Activated naive CD8-positive, alpha-beta T cell treated with anti-CD3 and anti-CD28 coated beads, Interleukin-2, amount 50 U/mL, for 24 hours (primary cell): ENCODE measurements around the gene KCTD20.
"Not testable (repeated sequence)": the region's sequence is repeated elsewhere in the genome, so short reads cannot be mapped to it uniquely, and the experiment has no call there.

Experiments
- ATAC-seq: fragments of 150-1000 bp; cut with Tn5 transposase; one replicate; pipeline ENCODE4 v1.10.0; 2021
- DNase-seq: peaks from one replicate; pipeline ENCODE4 v3.0.0; 2021
- H3K27ac Mint-ChIP-seq: one replicate; pipeline ENCODE4 v1.8.0; 2021; ENCODE audit warnings: mild to moderate bottlenecking, mixed read lengths
- H3K27me3 Mint-ChIP-seq: one replicate; pipeline ENCODE4 v1.8.0; 2021; ENCODE audit warnings: mixed read lengths
- H3K36me3 Mint-ChIP-seq: one replicate; pipeline ENCODE4 v1.8.0; 2021; ENCODE audit warnings: low read depth, mixed read lengths
- H3K4me1 Mint-ChIP-seq: one replicate; pipeline ENCODE4 v1.8.0; 2021; ENCODE audit warnings: mixed read lengths
- H3K4me3 Mint-ChIP-seq: one replicate; pipeline ENCODE4 v1.8.0; 2021; ENCODE audit warnings: mild to moderate bottlenecking, moderate library complexity, mixed read lengths
- H3K9me3 Mint-ChIP-seq: one replicate; pipeline ENCODE4 v1.8.0; 2021; ENCODE audit warnings: mixed read lengths

Gene KCTD20

GRCh38 chr6:36442671-36443470 is at the start of gene KCTD20, which contains the start of gene PXT1:
TSS of gene KCTD20 (plus strand) at chr6:36443000. CDS start at chr6:36470098, 27,098 bp downstream.
TSS of gene PXT1 (minus strand) at chr6:36442854. CDS start at chr6:36426082, 16,772 bp downstream.
- peak; percentile 88 for DNase-seq
- Mint-ChIP-seq H3K4me3 (peak within 1 kb of the TSS; percentile 90), H3K27ac (peak within 1 kb of the TSS; percentile 97), H3K36me3 (peaks cover 10% of the 10 kb centered on the region), H3K4me1 (peaks cover 42% of the 10 kb centered on the region), H3K27me3 (no peaks in the 10 kb centered on the region), H3K9me3 (no peaks in the 10 kb centered on the region)
- ATAC-seq, result peak; percentile 83

- Mint-ChIP-seq H3K36me3 (no peaks in the 10 kb centered on the region), H3K4me3 (no peak overlapping the region), H3K27ac (no peak overlapping the region), H3K9me3 (no peaks in the 10 kb centered on the region), H3K4me1 (peaks cover 4% of the 10 kb centered on the region), H3K27me3 (peaks cover 10% of the 10 kb centered on the region)
- DNase-seq, result no peak
- no peak for ATAC-seq
Observed at GRCh38 chr6:36399970-36400369, 42.8 kb upstream of the KCTD20 start.

GRCh38 chr6:36402481-36402880 is 40.3 kb upstream of the KCTD20 start:
- no peaks in the 10 kb centered on the region for H3K36me3 Mint-ChIP-seq
- peaks cover 16% of the 10 kb centered on the region for H3K27me3 Mint-ChIP-seq
- no peak overlapping the region for H3K27ac Mint-ChIP-seq
- DNase-seq (no peak), ATAC-seq (no peak)
- no peak overlapping the region for H3K4me3 Mint-ChIP-seq
- no peaks in the 10 kb centered on the region for H3K9me3 Mint-ChIP-seq
- peaks cover 4% of the 10 kb centered on the region for H3K4me1 Mint-ChIP-seq

- Mint-ChIP-seq H3K9me3 (no peaks in the 10 kb centered on the region), H3K36me3 (no peaks in the 10 kb centered on the region), H3K4me3 (no peak overlapping the region), H3K4me1 (peaks cover 4% of the 10 kb centered on the region), H3K27me3 (peaks cover 17% of the 10 kb centered on the region), H3K27ac (no peak overlapping the region)
- no peak for DNase-seq
- ATAC-seq, result no peak
Observed at GRCh38 chr6:36404164-36404563, 38.6 kb upstream of the KCTD20 start.

- H3K4me3 Mint-ChIP-seq, ATAC-seq, H3K4me1 Mint-ChIP-seq, DNase-seq, H3K9me3 Mint-ChIP-seq, H3K27ac Mint-ChIP-seq, H3K36me3 Mint-ChIP-seq: not testable (repeated sequence)
- peaks cover 10% of the 10 kb centered on the region for H3K27me3 Mint-ChIP-seq
Observed at GRCh38 chr6:36409718-36410117, 33.1 kb upstream of the KCTD20 start.

GRCh38 chr6:36413489-36414480 is 29.0 kb upstream of the KCTD20 start:
- ATAC-seq (no peak), DNase-seq (no peak)
- H3K27ac Mint-ChIP-seq, result no peak overlapping the region
- H3K9me3 Mint-ChIP-seq, result peaks cover 5% of the 10 kb centered on the region
- H3K4me3 Mint-ChIP-seq, result no peak overlapping the region
- H3K4me1 Mint-ChIP-seq, result no peaks in the 10 kb centered on the region
- H3K27me3 Mint-ChIP-seq, result peaks cover 5% of the 10 kb centered on the region
- peaks cover 3% of the 10 kb centered on the region for H3K36me3 Mint-ChIP-seq

- ATAC-seq, result no peak
Observed at GRCh38 chr6:36414481-36414880, 28.3 kb upstream of the KCTD20 start.

GRCh38 chr6:36418558-36418957 is 24.2 kb upstream of the KCTD20 start:
- no peak for DNase-seq
- Mint-ChIP-seq H3K27me3 (peaks cover 2% of the 10 kb centered on the region), H3K9me3 (no peaks in the 10 kb centered on the region), H3K36me3 (no peaks in the 10 kb centered on the region), H3K4me1 (peaks cover 10% of the 10 kb centered on the region), H3K4me3 (no peak overlapping the region), H3K27ac (no peak overlapping the region)
- ATAC-seq, result no peak

More at GRCh38 chr6:36414481-36414880, 28.3 kb upstream of the KCTD20 start:
- peaks cover 5% of the 10 kb centered on the region for H3K9me3 Mint-ChIP-seq
- H3K27ac Mint-ChIP-seq, result no peak overlapping the region
- H3K4me3 Mint-ChIP-seq, result no peak overlapping the region
- H3K4me1 Mint-ChIP-seq, result no peaks in the 10 kb centered on the region
- H3K27me3 Mint-ChIP-seq, result peaks cover 5% of the 10 kb centered on the region
- peaks cover 3% of the 10 kb centered on the region for H3K36me3 Mint-ChIP-seq
- no peak for DNase-seq

- DNase-seq (no peak), ATAC-seq (no peak)
- Mint-ChIP-seq H3K27me3 (peaks cover 2% of the 10 kb centered on the region), H3K9me3 (no peaks in the 10 kb centered on the region), H3K4me3 (no peak overlapping the region), H3K4me1 (peaks cover 17% of the 10 kb centered on the region), H3K27ac (no peak overlapping the region), H3K36me3 (no peaks in the 10 kb centered on the region)
Observed at GRCh38 chr6:36419310-36419709, 23.5 kb upstream of the KCTD20 start.

GRCh38 chr6:36422714-36423100 is 20.1 kb upstream of the KCTD20 start:
- DNase-seq (peak; percentile 5), ATAC-seq (no peak)
- Mint-ChIP-seq H3K27me3 (no peaks in the 10 kb centered on the region), H3K4me1 (peaks cover 20% of the 10 kb centered on the region), H3K36me3 (no peaks in the 10 kb centered on the region), H3K4me3 (peak overlapping the region; percentile 83), H3K27ac (peak overlapping the region; percentile 84), H3K9me3 (no peaks in the 10 kb centered on the region)

- peaks cover 20% of the 10 kb centered on the region for H3K4me1 Mint-ChIP-seq
- ATAC-seq (peak; percentile 97), DNase-seq (peak; percentile 98)
- H3K27ac Mint-ChIP-seq, result peak overlapping the region; percentile 84
- H3K4me3 Mint-ChIP-seq, result peak overlapping the region; percentile 83
- H3K36me3 Mint-ChIP-seq, result no peaks in the 10 kb centered on the region
- no peaks in the 10 kb centered on the region for H3K27me3 Mint-ChIP-seq
- H3K9me3 Mint-ChIP-seq, result no peaks in the 10 kb centered on the region
Observed at GRCh38 chr6:36423101-36423824, 19.5 kb upstream of the KCTD20 start.

GRCh38 chr6:36426622-36427021 is 16.2 kb upstream of the KCTD20 start:
- ATAC-seq, result no peak
- H3K27ac Mint-ChIP-seq, result no peak overlapping the region
- H3K4me1 Mint-ChIP-seq, result peaks cover 20% of the 10 kb centered on the region
- no peaks in the 10 kb centered on the region for H3K36me3 Mint-ChIP-seq
- no peaks in the 10 kb centered on the region for H3K9me3 Mint-ChIP-seq
- H3K4me3 Mint-ChIP-seq, result no peak overlapping the region
- no peak for DNase-seq
- no peaks in the 10 kb centered on the region for H3K27me3 Mint-ChIP-seq

GRCh38 chr6:36428911-36429310 is 13.9 kb upstream of the KCTD20 start:
- H3K27ac Mint-ChIP-seq, result no peak overlapping the region
- H3K27me3 Mint-ChIP-seq, result no peaks in the 10 kb centered on the region
- H3K36me3 Mint-ChIP-seq, result no peaks in the 10 kb centered on the region
- H3K9me3 Mint-ChIP-seq, result no peaks in the 10 kb centered on the region
- ATAC-seq, result no peak
- DNase-seq, result no peak
- peaks cover 8% of the 10 kb centered on the region for H3K4me1 Mint-ChIP-seq
- H3K4me3 Mint-ChIP-seq, result no peak overlapping the region

GRCh38 chr6:36430351-36430750 is 12.4 kb upstream of the KCTD20 start:
- no peak for DNase-seq
- Mint-ChIP-seq H3K4me1 (peaks cover 2% of the 10 kb centered on the region), H3K9me3 (no peaks in the 10 kb centered on the region), H3K4me3 (no peak overlapping the region), H3K36me3 (no peaks in the 10 kb centered on the region), H3K27ac (no peak overlapping the region), H3K27me3 (no peaks in the 10 kb centered on the region)
- no peak for ATAC-seq
